ENCODE results near the gene SYNJ2BP.

SYNJ2BP gene

GRCh38 chr14:70392676-70393075 lies 24.2 kb downstream of the SYNJ2BP start:
- DNase-seq (ENCODE audit: low read depth in 3 of 3), result no peak

GRCh38 chr14:70391493-70392391 lies 25.1 kb downstream of the SYNJ2BP start:
- no peak for DNase-seq (ENCODE audit: low read depth in 3 of 3)

- DNase-seq (ENCODE audit: low read depth in 3 of 3), result no peak
These were observed 34.4 kb downstream of the SYNJ2BP start for GRCh38 chr14:70382536-70382935.

GRCh38 chr14:70380824-70381223 lies 36.1 kb downstream of the SYNJ2BP start:
- DNase-seq (ENCODE audit: low read depth in 3 of 3), result no peak

GRCh38 chr14:70378696-70379095 lies 38.2 kb downstream of the SYNJ2BP start:
- DNase-seq (ENCODE audit: low read depth in 3 of 3), result no peak
